CD4-positive, alpha-beta T cell treated with Interferon gamma for 1 hour (primary cell): ENCODE data around the gene ALOX15B.
A peak's percentile ranks its signal among the peaks of the same experiment; 100 is the strongest.
"Not testable (repeated sequence)": the region's sequence is repeated elsewhere in the genome, so short reads cannot be mapped to it uniquely, and the experiment has no call there.

Source experiments
- DNase-seq: peaks from one replicate; pipeline ENCODE4 v3.0.0-alpha.2; 2020

ALOX15B gene

GRCh38 chr17:8013731-8014557, 24.9 kb upstream of the ALOX15B start:
- no peak for DNase-seq

- no peak for DNase-seq
Observed at GRCh38 chr17:8014558-8014850, 24.4 kb upstream of the ALOX15B start.

GRCh38 chr17:8015236-8015956, 23.5 kb upstream of the ALOX15B start:
- DNase-seq: no peak

GRCh38 chr17:8015957-8016631, 22.8 kb upstream of the ALOX15B start:
- no peak for DNase-seq

- DNase-seq: peak; percentile 48
Observed at GRCh38 chr17:8016632-8017424, 22.0 kb upstream of the ALOX15B start.

GRCh38 chr17:8018436-8018835, 20.4 kb upstream of the ALOX15B start:
- DNase-seq: no peak

- DNase-seq: no peak
Observed at GRCh38 chr17:8019166-8019565, 19.7 kb upstream of the ALOX15B start.

- no peak for DNase-seq
Observed at GRCh38 chr17:8019665-8020650, 18.9 kb upstream of the ALOX15B start.

GRCh38 chr17:8020776-8021564, 17.9 kb upstream of the ALOX15B start:
- no peak for DNase-seq

GRCh38 chr17:8021565-8022359, 17.1 kb upstream of the ALOX15B start:
- no peak for DNase-seq

- DNase-seq: no peak
Observed at GRCh38 chr17:8022360-8023003, 16.4 kb upstream of the ALOX15B start.

- not testable (repeated sequence) for DNase-seq
Observed at GRCh38 chr17:8024161-8024560, 14.7 kb upstream of the ALOX15B start.

- DNase-seq: no peak
Observed at GRCh38 chr17:8025176-8025911, 13.5 kb upstream of the ALOX15B start.

GRCh38 chr17:8029121-8029520, 9.7 kb upstream of the ALOX15B start:
- no peak for DNase-seq

- no peak for DNase-seq
Observed at GRCh38 chr17:8031261-8031661, 7.6 kb upstream of the ALOX15B start.

GRCh38 chr17:8031950-8032349, 6.9 kb upstream of the ALOX15B start:
- DNase-seq: no peak

- DNase-seq: no peak
Observed at GRCh38 chr17:8032442-8032841, 6.4 kb upstream of the ALOX15B start.

- no peak for DNase-seq
Observed at GRCh38 chr17:8039611-8040168, 831 bp downstream of the ALOX15B start.
